Measurements from ENCODE around the gene PAPPA. TPM values are rescaled to one million over a fixed set of nuclear protein-coding genes. Genes with fewer than 3 reads are reported as not detected.

Gene PAPPA
- total RNA-seq, 1 experiment from 2014 or later = 0.21 TPM

GRCh38 chr9:116157436-116158138, 4.0 kb downstream of the PAPPA start:
- H3K4me3 ChIP-seq (ENCODE audit: insufficient read depth, low read depth, low read length) = no peak overlapping the region
- DNase-seq = peak; percentile 56
- H3K27me3 ChIP-seq (ENCODE audit: control insufficient read depth, insufficient read depth, low read length) = peaks cover 53% of the 10 kb centered on the region
- H3K36me3 ChIP-seq (replicated peaks; ENCODE audit: control insufficient read depth, insufficient read depth, low read length) = no peaks in the 10 kb centered on the region

GRCh38 chr9:116160676-116161571, 7.3 kb downstream of the PAPPA start:
- H3K4me3 ChIP-seq (ENCODE audit: insufficient read depth, low read depth, low read length) = no peak overlapping the region
- peaks cover 31% of the 10 kb centered on the region for H3K27me3 ChIP-seq (ENCODE audit: control insufficient read depth, insufficient read depth, low read length)
- no peak for DNase-seq
- no peaks in the 10 kb centered on the region for H3K36me3 ChIP-seq (replicated peaks; ENCODE audit: control insufficient read depth, insufficient read depth, low read length)

- Histone ChIP-seq H3K27me3 (ENCODE audit: control insufficient read depth, insufficient read depth, low read length) (peaks cover 19% of the 10 kb centered on the region), H3K36me3 (replicated peaks; ENCODE audit: control insufficient read depth, insufficient read depth, low read length) (no peaks in the 10 kb centered on the region)
Measured at GRCh38 chr9:116162241-116162781, 8.7 kb downstream of the PAPPA start.

GRCh38 chr9:116163293-116164055, 9.9 kb downstream of the PAPPA start:
- DNase-seq = no peak

More at GRCh38 chr9:116162241-116162781, 8.7 kb downstream of the PAPPA start:
- no peak for DNase-seq
- H3K4me3 ChIP-seq (ENCODE audit: insufficient read depth, low read depth, low read length) = no peak overlapping the region

GRCh38 chr9:116165912-116166311, 12.3 kb downstream of the PAPPA start:
- no peak for DNase-seq
- H3K27me3 ChIP-seq (ENCODE audit: control insufficient read depth, insufficient read depth, low read length) = no peaks in the 10 kb centered on the region; the same call in 1 of the 2 replicates

More at GRCh38 chr9:116163293-116164055, 9.9 kb downstream of the PAPPA start:
- peaks cover 10% of the 10 kb centered on the region for H3K27me3 ChIP-seq (ENCODE audit: control insufficient read depth, insufficient read depth, low read length)
- no peak overlapping the region for H3K4me3 ChIP-seq (ENCODE audit: insufficient read depth, low read depth, low read length)
- H3K36me3 ChIP-seq (replicated peaks; ENCODE audit: control insufficient read depth, insufficient read depth, low read length) = no peaks in the 10 kb centered on the region

GRCh38 chr9:116166713-116167112, 13.1 kb downstream of the PAPPA start:
- no peak overlapping the region for H3K4me3 ChIP-seq (ENCODE audit: insufficient read depth, low read depth, low read length)
- no peak for DNase-seq
- H3K36me3 ChIP-seq (replicated peaks; ENCODE audit: control insufficient read depth, insufficient read depth, low read length) = no peaks in the 10 kb centered on the region
- no peaks in the 10 kb centered on the region; the same call in 1 of the 2 replicates for H3K27me3 ChIP-seq (ENCODE audit: control insufficient read depth, insufficient read depth, low read length)

More at GRCh38 chr9:116165912-116166311, 12.3 kb downstream of the PAPPA start:
- Histone ChIP-seq H3K36me3 (replicated peaks; ENCODE audit: control insufficient read depth, insufficient read depth, low read length) (no peaks in the 10 kb centered on the region), H3K4me3 (ENCODE audit: insufficient read depth, low read depth, low read length) (no peak overlapping the region)

- H3K4me3 ChIP-seq (ENCODE audit: insufficient read depth, low read depth, low read length) = no peak overlapping the region
- H3K36me3 ChIP-seq (replicated peaks; ENCODE audit: control insufficient read depth, insufficient read depth, low read length) = no peaks in the 10 kb centered on the region
- no peak for DNase-seq
Measured at GRCh38 chr9:116168231-116168630, 14.6 kb downstream of the PAPPA start.

GRCh38 chr9:116172216-116172615, 18.6 kb downstream of the PAPPA start:
- no peaks in the 10 kb centered on the region for H3K27me3 ChIP-seq (ENCODE audit: control insufficient read depth, insufficient read depth, low read length)

More at GRCh38 chr9:116168231-116168630, 14.6 kb downstream of the PAPPA start:
- H3K27me3 ChIP-seq (ENCODE audit: control insufficient read depth, insufficient read depth, low read length) = no peaks in the 10 kb centered on the region

GRCh38 chr9:116174347-116174746, 20.8 kb downstream of the PAPPA start:
- Histone ChIP-seq H3K4me3 (ENCODE audit: insufficient read depth, low read depth, low read length) (no peak overlapping the region), H3K27me3 (ENCODE audit: control insufficient read depth, insufficient read depth, low read length) (no peaks in the 10 kb centered on the region), H3K36me3 (replicated peaks; ENCODE audit: control insufficient read depth, insufficient read depth, low read length) (no peaks in the 10 kb centered on the region)
- DNase-seq = no peak

More at GRCh38 chr9:116172216-116172615, 18.6 kb downstream of the PAPPA start:
- no peak overlapping the region for H3K4me3 ChIP-seq (ENCODE audit: insufficient read depth, low read depth, low read length)
- DNase-seq = no peak
- H3K36me3 ChIP-seq (replicated peaks; ENCODE audit: control insufficient read depth, insufficient read depth, low read length) = no peaks in the 10 kb centered on the region

- Histone ChIP-seq H3K27me3 (ENCODE audit: control insufficient read depth, insufficient read depth, low read length) (no peaks in the 10 kb centered on the region), H3K36me3 (replicated peaks; ENCODE audit: control insufficient read depth, insufficient read depth, low read length) (no peaks in the 10 kb centered on the region), H3K4me3 (ENCODE audit: insufficient read depth, low read depth, low read length) (no peak overlapping the region)
- no peak for DNase-seq
Measured at GRCh38 chr9:116175614-116176013, 22.0 kb downstream of the PAPPA start.

GRCh38 chr9:116178481-116179211, 25.1 kb downstream of the PAPPA start:
- DNase-seq = no peak
- no peaks in the 10 kb centered on the region for H3K36me3 ChIP-seq (replicated peaks; ENCODE audit: control insufficient read depth, insufficient read depth, low read length)
- no peak overlapping the region for H3K4me3 ChIP-seq (ENCODE audit: insufficient read depth, low read depth, low read length)
- H3K27me3 ChIP-seq (ENCODE audit: control insufficient read depth, insufficient read depth, low read length) = no peaks in the 10 kb centered on the region

GRCh38 chr9:116179568-116179967, 26.0 kb downstream of the PAPPA start:
- no peak for DNase-seq
- no peaks in the 10 kb centered on the region for H3K36me3 ChIP-seq (replicated peaks; ENCODE audit: control insufficient read depth, insufficient read depth, low read length)
- H3K27me3 ChIP-seq (ENCODE audit: control insufficient read depth, insufficient read depth, low read length) = no peaks in the 10 kb centered on the region
- no peak overlapping the region for H3K4me3 ChIP-seq (ENCODE audit: insufficient read depth, low read depth, low read length)

- DNase-seq = no peak
- H3K4me3 ChIP-seq (ENCODE audit: insufficient read depth, low read depth, low read length) = no peak overlapping the region
- no peaks in the 10 kb centered on the region for H3K36me3 ChIP-seq (replicated peaks; ENCODE audit: control insufficient read depth, insufficient read depth, low read length)
- H3K27me3 ChIP-seq (ENCODE audit: control insufficient read depth, insufficient read depth, low read length) = no peaks in the 10 kb centered on the region
Measured at GRCh38 chr9:116181853-116182610, 28.4 kb downstream of the PAPPA start.
